ENCODE data around the gene ELANE. TPM values are rescaled to one million over a fixed set of nuclear protein-coding genes. Genes with fewer than 3 reads are reported as not detected.

The ELANE gene
- total RNA-seq (not detected in 2 replicates), polyA plus RNA-seq (not detected in 2 replicates)

DNA sequence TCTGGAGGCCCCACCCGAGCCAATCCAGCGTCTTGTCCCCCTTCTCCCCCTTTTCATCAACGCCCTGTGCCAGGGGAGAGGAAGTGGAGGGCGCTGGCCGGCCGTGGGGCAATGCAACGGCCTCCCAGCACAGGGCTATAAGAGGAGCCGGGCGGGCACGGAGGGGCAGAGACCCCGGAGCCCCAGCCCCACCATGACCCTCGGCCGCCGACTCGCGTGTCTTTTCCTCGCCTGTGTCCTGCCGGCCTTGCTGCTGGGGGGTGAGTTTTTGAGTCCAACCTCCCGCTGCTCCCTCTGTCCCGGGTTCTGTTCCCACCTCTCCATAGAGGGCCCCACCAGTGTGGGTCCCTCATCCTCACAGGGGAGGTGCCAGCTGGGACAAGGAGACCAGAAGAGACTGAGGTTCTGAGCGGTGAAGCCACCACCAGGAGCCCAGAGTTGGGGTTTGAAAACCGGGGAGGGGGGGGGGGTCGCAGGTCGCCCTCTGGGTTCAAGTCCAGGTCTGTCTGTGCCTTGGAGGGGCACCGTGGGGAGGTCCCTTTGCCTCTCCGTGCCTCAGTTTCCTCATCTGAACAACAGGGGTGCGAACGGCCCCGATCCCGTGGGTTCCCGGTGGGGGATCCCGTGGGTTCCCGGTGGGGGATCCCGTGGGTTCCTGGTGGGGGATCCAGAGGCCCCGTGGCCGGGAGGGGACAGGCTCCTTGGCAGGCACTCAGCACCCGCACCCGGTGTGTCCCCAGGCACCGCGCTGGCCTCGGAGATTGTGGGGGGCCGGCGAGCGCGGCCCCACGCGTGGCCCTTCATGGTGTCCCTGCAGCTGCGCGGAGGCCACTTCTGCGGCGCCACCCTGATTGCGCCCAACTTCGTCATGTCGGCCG lies at the start of gene ELANE:
Gene ELANE (plus strand): TSS at position 168 of the 878 bp plus-strand sequence. CDS start 26 bp downstream, at position 194.
- no peaks in the 10 kb centered on the region for H3K9me3 ChIP-seq (ENCODE audit: low read depth)
- H3K27ac ChIP-seq, result no peak within 1 kb of the TSS
- no peaks in the 10 kb centered on the region for H3K36me3 ChIP-seq
- no peaks in the 10 kb centered on the region for H3K4me1 ChIP-seq (ENCODE audit: low read depth)
- H3K4me3 ChIP-seq, result no peak within 1 kb of the TSS
- TF ChIP-seq, protein P1, sequence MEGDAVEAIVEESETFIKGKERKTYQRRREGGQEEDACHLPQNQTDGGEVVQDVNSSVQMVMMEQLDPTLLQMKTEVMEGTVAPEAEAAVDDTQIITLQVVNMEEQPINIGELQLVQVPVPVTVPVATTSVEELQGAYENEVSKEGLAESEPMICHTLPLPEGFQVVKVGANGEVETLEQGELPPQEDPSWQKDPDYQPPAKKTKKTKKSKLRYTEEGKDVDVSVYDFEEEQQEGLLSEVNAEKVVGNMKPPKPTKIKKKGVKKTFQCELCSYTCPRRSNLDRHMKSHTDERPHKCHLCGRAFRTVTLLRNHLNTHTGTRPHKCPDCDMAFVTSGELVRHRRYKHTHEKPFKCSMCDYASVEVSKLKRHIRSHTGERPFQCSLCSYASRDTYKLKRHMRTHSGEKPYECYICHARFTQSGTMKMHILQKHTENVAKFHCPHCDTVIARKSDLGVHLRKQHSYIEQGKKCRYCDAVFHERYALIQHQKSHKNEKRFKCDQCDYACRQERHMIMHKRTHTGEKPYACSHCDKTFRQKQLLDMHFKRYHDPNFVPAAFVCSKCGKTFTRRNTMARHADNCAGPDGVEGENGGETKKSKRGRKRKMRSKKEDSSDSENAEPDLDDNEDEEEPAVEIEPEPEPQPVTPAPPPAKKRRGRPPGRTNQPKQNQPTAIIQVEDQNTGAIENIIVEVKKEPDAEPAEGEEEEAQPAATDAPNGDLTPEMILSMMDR (IDR thresholded peaks at IDR 0.05; ENCODE audit: low read depth, low read length), result no peak
- no peaks in the 10 kb centered on the region for H3K27me3 ChIP-seq
- no peak for DNase-seq (ENCODE audit: low read depth in 1 of 2, low spot score in 1 of 2)

- DNase-seq (ENCODE audit: low read depth in 1 of 2, low spot score in 1 of 2), result peak in 1 of 2 donors; percentile 31
- Histone ChIP-seq H3K36me3 (peaks cover 36% of the 10 kb centered on the region), H3K27me3 (no peaks in the 10 kb centered on the region), H3K9me3 (ENCODE audit: low read depth) (no peaks in the 10 kb centered on the region), H3K4me1 (ENCODE audit: low read depth) (peaks cover 37% of the 10 kb centered on the region), H3K27ac (peak overlapping the region; percentile 52), H3K4me3 (no peak overlapping the region)
- TF ChIP-seq, protein P1 (IDR thresholded peaks at IDR 0.05; ENCODE audit: low read depth, low read length), result no peak
Measured at GRCh38 chr19:802498-803098, 49.5 kb upstream of the ELANE start.

DNA sequence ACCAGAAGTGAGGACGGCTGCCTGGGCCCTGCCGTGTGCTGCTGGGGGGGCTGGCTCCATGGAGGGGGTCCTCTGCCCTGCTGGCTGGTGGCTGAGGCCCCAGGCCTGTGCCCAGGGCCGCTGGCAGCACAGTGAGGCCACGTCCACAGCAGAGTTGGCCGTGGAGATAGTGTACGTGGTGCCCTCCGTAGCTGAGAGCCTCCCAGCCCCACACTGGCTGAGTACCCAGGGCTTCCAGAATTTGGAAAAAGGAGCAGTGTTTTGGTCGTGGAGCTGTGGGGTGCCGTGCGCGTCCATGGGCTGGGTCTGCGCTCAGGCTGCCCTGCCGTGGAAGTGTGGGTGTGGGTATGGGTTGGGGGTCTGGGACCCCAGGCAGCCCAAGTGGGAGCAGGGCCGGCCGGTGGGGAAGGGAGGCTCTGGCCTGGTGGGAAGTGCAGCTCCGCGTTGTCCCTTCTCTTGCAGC lies 49.0 kb upstream of the ELANE start:
- Histone ChIP-seq H3K4me3 (no peak overlapping the region), H3K9me3 (ENCODE audit: low read depth) (no peaks in the 10 kb centered on the region), H3K27ac (peak overlapping the region; percentile 52), H3K36me3 (peaks cover 41% of the 10 kb centered on the region), H3K27me3 (no peaks in the 10 kb centered on the region), H3K4me1 (ENCODE audit: low read depth) (peaks cover 37% of the 10 kb centered on the region)
- peak in 1 of 2 donors; percentile 0 for DNase-seq (ENCODE audit: low read depth in 1 of 2, low spot score in 1 of 2)
- TF ChIP-seq, protein P1 (IDR thresholded peaks at IDR 0.05; ENCODE audit: low read depth, low read length), result no peak

GRCh38 chr19:803686-804418 lies 48.3 kb upstream of the ELANE start:
- Histone ChIP-seq H3K36me3 (peaks cover 45% of the 10 kb centered on the region), H3K27ac (peak overlapping the region; percentile 17), H3K4me3 (no peak overlapping the region), H3K4me1 (ENCODE audit: low read depth) (peaks cover 37% of the 10 kb centered on the region), H3K27me3 (no peaks in the 10 kb centered on the region), H3K9me3 (ENCODE audit: low read depth) (no peaks in the 10 kb centered on the region)
- TF ChIP-seq, protein P1 (IDR thresholded peaks at IDR 0.05; ENCODE audit: low read depth, low read length), result no peak
- DNase-seq (ENCODE audit: low read depth in 1 of 2, low spot score in 1 of 2), result peak in 1 of 2 donors; percentile 0

DNA sequence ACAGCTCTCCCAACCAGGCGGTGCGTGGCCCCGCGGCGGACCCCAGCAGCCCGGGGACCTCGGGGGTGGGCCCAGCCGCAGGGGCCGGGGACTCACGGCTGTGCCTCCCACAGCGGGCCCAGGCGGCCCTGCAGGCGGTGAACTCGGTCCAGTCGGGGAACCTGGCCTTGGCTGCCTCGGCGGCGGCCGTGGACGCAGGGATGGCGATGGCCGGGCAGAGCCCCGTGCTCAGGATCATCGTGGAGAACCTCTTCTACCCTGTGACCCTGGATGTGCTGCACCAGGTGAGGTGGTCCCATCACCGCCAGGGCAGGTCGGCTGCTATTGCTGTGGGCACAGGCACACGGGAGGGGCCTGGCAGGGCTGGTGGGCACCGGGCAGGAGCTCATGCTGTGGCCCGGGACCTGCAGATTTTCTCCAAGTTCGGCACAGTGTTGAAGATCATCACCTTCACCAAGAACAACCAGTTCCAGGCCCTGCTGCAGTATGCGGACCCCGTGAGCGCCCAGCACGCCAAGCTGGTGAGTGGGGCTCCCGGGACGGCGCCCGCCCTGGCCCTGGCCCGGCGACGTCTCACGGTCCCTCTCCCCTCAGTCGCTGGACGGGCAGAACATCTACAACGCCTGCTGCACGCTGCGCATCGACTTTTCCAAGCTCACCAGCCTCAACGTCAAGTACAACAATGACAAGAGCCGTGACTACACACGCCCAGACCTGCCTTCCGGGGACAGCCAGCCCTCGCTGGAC lies 47.5 kb upstream of the ELANE start:
- TF ChIP-seq, protein P1 (IDR thresholded peaks at IDR 0.05; ENCODE audit: low read depth, low read length), result no peak
- Histone ChIP-seq H3K36me3 (peaks cover 52% of the 10 kb centered on the region), H3K9me3 (ENCODE audit: low read depth) (no peaks in the 10 kb centered on the region), H3K4me3 (no peak overlapping the region), H3K27me3 (no peaks in the 10 kb centered on the region), H3K27ac (peak overlapping the region; percentile 17), H3K4me1 (ENCODE audit: low read depth) (peaks cover 32% of the 10 kb centered on the region)
- no peak for DNase-seq (ENCODE audit: low read depth in 1 of 2, low spot score in 1 of 2)

All from cardiac muscle cell (in vitro differentiated cells and primary cell).